Karpas-422 (cell line): ENCODE measurements around the gene TIMELESS. TPM values are rescaled to one million over a fixed set of nuclear protein-coding genes. Genes with fewer than 3 reads are reported as not detected.

Source experiments
- DNase-seq: peaks from one replicate; pipeline ENCODE4 v3.0.0-alpha.2; 2015
- H2AFZ ChIP-seq: fragments of 200-600 bp; sonication (generic); 2 replicates; pipeline ENCODE4 v1.6.1; 2014; ENCODE audit warnings: antibody characterized with exemption, low read length, mixed read lengths
- H3K27ac ChIP-seq: fragments of 200-600 bp; sonication (generic); 2 replicates; pipeline ENCODE4 v1.5.1; 2014; ENCODE audit warnings: mild to moderate bottlenecking, low read length, moderate library complexity
- H3K27me3 ChIP-seq: fragments of 200-600 bp; sonication (generic); 2 replicates; pipeline ENCODE4 v1.6.1; 2014; ENCODE audit warnings: low read length, mixed read lengths
- H3K36me3 ChIP-seq: fragments of 200-600 bp; sonication (generic); 2 replicates; pipeline ENCODE4 v1.6.1; 2014; ENCODE audit warnings: low read length, mixed read lengths; ENCODE audit not compliant: insufficient read depth
- H3K4me1 ChIP-seq: fragments of 200-600 bp; sonication (generic); 2 replicates; pipeline ENCODE4 v1.6.1; 2014; ENCODE audit warnings: mild to moderate bottlenecking, low read length, mixed read lengths
- H3K4me2 ChIP-seq: fragments of 200-600 bp; sonication (generic); 2 replicates; pipeline ENCODE4 v1.6.1; 2014; ENCODE audit warnings: low read length, low read depth, mild to moderate bottlenecking; ENCODE audit not compliant: poor library complexity, severe bottlenecking
- H3K4me3 ChIP-seq: fragments of 200-600 bp; sonication (generic); 2 replicates; pipeline ENCODE4 v1.5.1; 2014; ENCODE audit warnings: mild to moderate bottlenecking, antibody characterized with exemption, low read length, mixed read lengths
- H3K79me2 ChIP-seq: fragments of 200-600 bp; sonication (generic); 2 replicates; pipeline ENCODE4 v1.6.1; 2014; ENCODE audit warnings: mild to moderate bottlenecking, low read length, mixed read lengths
- H3K9ac ChIP-seq: fragments of 200-600 bp; sonication (generic); 2 replicates; pipeline ENCODE4 v1.6.0; 2014; ENCODE audit warnings: low read length
- H3K9me2 ChIP-seq: fragments of 200-600 bp; sonication (generic), shearing (Covaris generic); replicated peaks from 2 replicates; pipeline ENCODE4 v1.6.0; 2014; ENCODE audit warnings: mild to moderate bottlenecking, low read length, moderate library complexity; ENCODE audit not compliant: insufficient read depth
- H3K9me3 ChIP-seq: fragments of 300-700, 200-600 bp; sonication (generic); 2 replicates; pipeline ENCODE4 v1.6.1; 2014; ENCODE audit warnings: low read length, mixed read lengths
- H4K20me1 ChIP-seq: fragments of 200-600 bp; sonication (generic); 2 replicates; pipeline ENCODE4 v1.6.1; 2014; ENCODE audit warnings: mild to moderate bottlenecking, antibody characterized with exemption, low read length, low read depth; ENCODE audit not compliant: insufficient read depth
- total RNA-seq: library from RNA; depleted of rRNA; stranded (reverse); fragments of >200 nt; shearing (Covaris generic); gene quantifications from 2 replicates; pipeline ENCODE4 v1.2.3, GENCODE V29; 2014; ENCODE audit warnings: low replicate concordance; rRNA removed

The TIMELESS gene
- total RNA-seq, 1 experiment from 2014 or later: 12.5 TPM

DNA sequence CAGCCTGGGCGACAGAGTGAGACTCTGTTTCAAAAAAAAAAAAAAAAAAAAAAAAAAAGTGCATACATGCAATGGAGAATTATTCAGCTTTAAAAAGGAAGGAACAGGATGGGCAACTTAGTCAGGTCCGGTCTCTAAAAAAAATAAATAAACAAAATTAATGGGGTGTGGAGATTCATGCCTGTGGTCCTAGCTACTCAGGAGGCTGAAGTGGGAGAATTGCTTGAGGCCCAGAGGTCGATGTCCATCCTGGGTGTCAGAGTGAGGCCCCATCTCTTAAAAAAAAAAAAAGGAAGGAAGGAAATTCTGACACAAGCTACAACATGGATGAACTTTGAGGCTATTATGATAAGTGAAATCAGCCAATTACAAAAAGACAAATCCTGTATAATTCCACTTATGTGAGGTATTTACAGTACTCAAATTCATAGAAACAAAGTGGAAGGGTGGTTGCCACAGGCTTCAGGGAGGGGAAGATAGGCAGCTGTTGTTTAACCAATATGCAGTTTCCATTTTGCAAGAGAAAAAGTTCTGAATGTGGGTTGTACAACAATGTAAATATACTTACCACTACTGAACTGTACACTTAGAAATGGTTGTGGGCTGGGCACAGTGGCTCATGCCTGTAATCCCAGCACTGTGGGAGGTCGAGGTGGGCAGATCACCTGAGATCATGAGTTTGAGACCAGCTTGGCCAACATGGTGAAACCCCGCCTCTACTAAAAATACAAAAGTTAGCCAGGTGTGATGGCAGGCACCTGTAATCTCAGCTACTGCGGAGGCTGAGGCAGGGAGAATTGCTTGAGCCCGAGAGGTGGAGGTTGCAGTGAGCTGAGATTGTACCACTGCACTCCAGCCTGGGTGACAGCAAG is 74.3 kb downstream of the TIMELESS start:
- peak; percentile 40 for DNase-seq

DNA sequence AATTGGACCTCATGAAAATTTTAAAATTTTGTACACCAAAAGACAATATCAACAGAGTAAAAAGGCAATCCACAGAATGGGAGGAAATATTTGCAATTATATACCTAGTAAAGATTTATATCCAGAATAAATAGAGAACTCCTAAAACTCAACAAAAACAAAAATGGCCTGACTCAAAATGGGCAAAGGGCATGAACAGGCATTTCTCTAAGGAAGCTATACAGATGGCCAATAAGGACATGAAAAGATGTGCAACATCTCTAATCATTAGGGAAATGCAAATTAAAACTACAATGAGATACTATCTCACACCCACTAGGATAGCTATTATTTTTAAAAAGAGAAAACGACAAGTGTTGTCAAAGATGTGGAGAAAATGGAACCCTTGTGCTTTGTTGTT is 75.7 kb downstream of the TIMELESS start:
- Histone ChIP-seq H3K4me3 (no peak overlapping the region), H3K27me3 (no peaks in the 10 kb centered on the region), H3K4me2 (no peak overlapping the region), H3K9me3 (no peaks in the 10 kb centered on the region), H4K20me1 (no peaks in the 10 kb centered on the region), H3K4me1 (peaks cover 14% of the 10 kb centered on the region), H3K27ac (no peak overlapping the region), H3K9me2 (no peaks in the 10 kb centered on the region), H3K79me2 (no peaks in the 10 kb centered on the region), H2AFZ (no peak overlapping the region), H3K9ac (no peak overlapping the region), H3K36me3 (no peaks in the 10 kb centered on the region)
- peak; percentile 6 for DNase-seq

More for the DNA sequence above, 74.3 kb downstream of the TIMELESS start:
- Histone ChIP-seq H3K27me3 (no peaks in the 10 kb centered on the region), H2AFZ (no peak overlapping the region; the same call in 1 of the 2 replicates), H4K20me1 (no peaks in the 10 kb centered on the region), H3K27ac (no peak overlapping the region), H3K4me3 (no peak overlapping the region), H3K9ac (no peak overlapping the region), H3K4me2 (peak overlapping the region; percentile 44), H3K9me2 (no peaks in the 10 kb centered on the region), H3K4me1 (peaks cover 14% of the 10 kb centered on the region), H3K79me2 (no peaks in the 10 kb centered on the region), H3K36me3 (no peaks in the 10 kb centered on the region), H3K9me3 (no peaks in the 10 kb centered on the region)

- peak; percentile 39 for DNase-seq
- no peaks in the 10 kb centered on the region for H3K36me3 ChIP-seq
Measured at GRCh38 chr12:56366948-56367347, 82.3 kb downstream of the TIMELESS start.

More at GRCh38 chr12:56366948-56367347, 82.3 kb downstream of the TIMELESS start:
- H3K9me2 ChIP-seq: no peaks in the 10 kb centered on the region
- H3K4me2 ChIP-seq: no peak overlapping the region
- H3K27ac ChIP-seq: no peak overlapping the region
- no peaks in the 10 kb centered on the region for H3K4me1 ChIP-seq
- no peaks in the 10 kb centered on the region for H4K20me1 ChIP-seq
- H2AFZ ChIP-seq: no peak overlapping the region
- H3K79me2 ChIP-seq: no peaks in the 10 kb centered on the region
- no peak overlapping the region for H3K4me3 ChIP-seq
- H3K27me3 ChIP-seq: no peaks in the 10 kb centered on the region
- H3K9me3 ChIP-seq: no peaks in the 10 kb centered on the region
- H3K9ac ChIP-seq: no peak overlapping the region

Other genes with a start within 250 kb of the TIMELESS start
- 52.0 and 63.6 TPM in 2 replicates for gene RNF41, start 227.5 kb downstream of the TIMELESS start, total RNA-seq
- gene NABP2, start 225.1 kb downstream of the TIMELESS start, total RNA-seq: 45.6 and 54.2 TPM in 2 replicates
- gene SLC39A5, start 219.4 kb downstream of the TIMELESS start, total RNA-seq: 0.61 TPM in 1 of 2 replicates, not detected in the other
- 14.3 and 18.2 TPM in 2 replicates for gene ANKRD52, start 191.0 kb downstream of the TIMELESS start, total RNA-seq
- gene COQ10A, start 182.5 kb downstream of the TIMELESS start, total RNA-seq: 32.7 and 38.9 TPM in 2 replicates
- 80.4 and 158 TPM in 2 replicates for gene CS, start 149.1 kb downstream of the TIMELESS start, total RNA-seq
- gene CNPY2, start 133.4 kb downstream of the TIMELESS start, total RNA-seq: 85.1 and 107 TPM in 2 replicates
- gene PAN2, start 115.4 kb downstream of the TIMELESS start, total RNA-seq: 72.3 and 74.3 TPM in 2 replicates
- 5.9 and 8.1 TPM in 2 replicates for gene IL23A, start 110.5 kb downstream of the TIMELESS start, total RNA-seq
- gene STAT2, start 89.3 kb downstream of the TIMELESS start, total RNA-seq: 86.1 and 93.5 TPM in 2 replicates
- gene APOF, start 86.6 kb downstream of the TIMELESS start, total RNA-seq: not detected in 2 replicates
- not detected in 2 replicates for gene MIP, start 5.2 kb upstream of the TIMELESS start, total RNA-seq
- 3.4 and 4.6 TPM in 2 replicates for gene SPRYD4, start 19.2 kb upstream of the TIMELESS start, total RNA-seq
- gene GLS2, start 38.7 kb upstream of the TIMELESS start, total RNA-seq: not detected in 2 replicates
- gene RBMS2, start 72.4 kb upstream of the TIMELESS start, total RNA-seq: 0.54 and 3.7 TPM in 2 replicates
- 43.1 and 48.7 TPM in 2 replicates for gene BAZ2A, start 180.9 kb upstream of the TIMELESS start, total RNA-seq
- gene ATP5F1B, start 196.6 kb upstream of the TIMELESS start, total RNA-seq: 520 and 674 TPM in 2 replicates
- 49.4 and 126 TPM in 2 replicates for gene PTGES3, start 238.9 kb upstream of the TIMELESS start, total RNA-seq